PC-3 (cell line): ENCODE results near the gene HSPA12B. TPM values are rescaled to one million over a fixed set of nuclear protein-coding genes. Genes with fewer than 3 reads are reported as not detected.
A peak's percentile ranks its signal among the peaks of the same experiment; 100 is the strongest.

Experiments
- ATAC-seq: fragments of 200-7000 bp; cut with Tn5 transposase; 2 replicates; pipeline ENCODE4 v1.9.1; 2020; ENCODE audit warnings: mild to moderate bottlenecking, moderate library complexity
- BruUV-seq: library from RNA; stranded (reverse); fragments of 400-500 nt; replicated peaks from 2 replicates; lab custom pipeline; 2021; lab: Mats Ljungman, UMichigan
- CTCF ChIA-PET: fragments of 300-600 bp; sonication (Branson Sonifier 250); formaldehyde crosslinking; loops from one replicate; lab custom pipeline; 2022; ENCODE audit warnings: antibody characterized with exemption; lab: Charles Lee
- POLR2A ChIA-PET: fragments of 300-600 bp; sonication (Branson Sonifier 250); formaldehyde crosslinking; loops from one replicate; lab custom pipeline; 2022; ENCODE audit warnings: antibody characterized with exemption; ENCODE audit not compliant: unreplicated experiment; lab: Charles Lee
- DNase-seq: peaks from one replicate; pipeline ENCODE4 v3.0.0-alpha.2; 2015
- H2AFZ ChIP-seq: fragments of 300-600 bp; sonication (generic); 2 replicates; pipeline ENCODE4 v1.6.0; 2016; ENCODE audit warnings: antibody characterized with exemption, low read length
- H3F3A ChIP-seq: fragments of 300-600 bp; sonication (generic); one replicate; pipeline ENCODE4 v1.6.0; 2017; ENCODE audit warnings: antibody characterized with exemption, low read length, control low read depth, mild to moderate bottlenecking; ENCODE audit not compliant: unreplicated experiment
- H3K27ac ChIP-seq: fragments of 300-600 bp; sonication (generic); 2 replicates; pipeline ENCODE4 v1.5.1; 2016; ENCODE audit warnings: mild to moderate bottlenecking, low read length
- H3K27me3 ChIP-seq: fragments of 300-600 bp; sonication (generic); 2 replicates; pipeline ENCODE4 v1.6.1; 2016; ENCODE audit warnings: low read length, mixed read lengths
- H3K36me3 ChIP-seq: fragments of 300-600 bp; sonication (generic); 2 replicates; pipeline ENCODE4 v1.6.1; 2016; ENCODE audit warnings: low read depth, mixed run types, low read length, mixed read lengths
- H3K4me1 ChIP-seq: fragments of 300-600 bp; sonication (generic); 2 replicates; pipeline ENCODE4 v1.5.1; 2016; ENCODE audit warnings: low read length; ENCODE audit not compliant: insufficient read depth
- H3K4me2 ChIP-seq: fragments of 300-600 bp; sonication (generic); 2 replicates; pipeline ENCODE4 v1.6.0; 2016; ENCODE audit warnings: low read length
- H3K4me3 ChIP-seq: fragments of 300-600 bp; sonication (generic); 2 replicates; pipeline ENCODE4 v1.5.1; 2016; ENCODE audit warnings: mild to moderate bottlenecking, low read length, mixed read lengths
- H3K79me2 ChIP-seq: fragments of 300-600 bp; sonication (generic); 2 replicates; pipeline ENCODE4 v1.6.1; 2017; ENCODE audit warnings: low read length, mixed read lengths
- H3K9ac ChIP-seq: fragments of 300-600 bp; sonication (generic); 2 replicates; pipeline ENCODE4 v1.6.0; 2016; ENCODE audit warnings: mild to moderate bottlenecking, low read length
- H3K9me2 ChIP-seq: fragments of 300-600 bp; sonication (generic); replicated peaks from 2 replicates; pipeline ENCODE4 v1.6.1; 2016; ENCODE audit warnings: mixed run types, low read length, mixed read lengths
- H3K9me3 ChIP-seq: fragments of 300-600 bp; sonication (generic); 2 replicates; pipeline ENCODE4 v1.6.1; 2016; ENCODE audit warnings: low read length, mixed read lengths
- H4K20me1 ChIP-seq: fragments of 300-600 bp; sonication (generic); 2 replicates; pipeline ENCODE4 v1.6.1; 2016; ENCODE audit warnings: low read length, mixed read lengths
- EZH2 ChIP-seq: fragments of 300-600 bp; sonication (generic); IDR thresholded peaks from one replicate; pipeline ENCODE4 v1.6.1; 2017; ENCODE audit warnings: antibody characterized with exemption, mild to moderate bottlenecking, low read length; ENCODE audit not compliant: unreplicated experiment
- EZH2phosphoT487 ChIP-seq: fragments of 300-600 bp; sonication (generic); IDR thresholded peaks from 2 replicates; pipeline ENCODE4 v1.6.1; 2018; ENCODE audit warnings: mild to moderate bottlenecking, antibody characterized with exemption, low read length, borderline replicate concordance
- intact Hi-C: fragments of 100-400 bp; cut with micrococcal nuclease; formaldehyde crosslinking; loops from 2 replicates; pipeline ENCODE4 v1.9.0; 2023
- total RNA-seq: library from RNA; depleted of rRNA; stranded (reverse); fragments of >200 nt; gene quantifications from 2 replicates; pipeline ENCODE4 v1.2.3, GENCODE V29; 2014
- TF ChIP-seq, protein P1 (sequence below): fragments of 300-600 bp; sonication (generic); conservative IDR thresholded peaks from 2 replicates; pipeline ENCODE4 v1.5.1; 2017; ENCODE audit warnings: antibody characterized with exemption, low read depth, mild to moderate bottlenecking, low read length

HSPA12B gene
- total RNA-seq, 1 experiment from 2014 or later: not detected

DNA sequence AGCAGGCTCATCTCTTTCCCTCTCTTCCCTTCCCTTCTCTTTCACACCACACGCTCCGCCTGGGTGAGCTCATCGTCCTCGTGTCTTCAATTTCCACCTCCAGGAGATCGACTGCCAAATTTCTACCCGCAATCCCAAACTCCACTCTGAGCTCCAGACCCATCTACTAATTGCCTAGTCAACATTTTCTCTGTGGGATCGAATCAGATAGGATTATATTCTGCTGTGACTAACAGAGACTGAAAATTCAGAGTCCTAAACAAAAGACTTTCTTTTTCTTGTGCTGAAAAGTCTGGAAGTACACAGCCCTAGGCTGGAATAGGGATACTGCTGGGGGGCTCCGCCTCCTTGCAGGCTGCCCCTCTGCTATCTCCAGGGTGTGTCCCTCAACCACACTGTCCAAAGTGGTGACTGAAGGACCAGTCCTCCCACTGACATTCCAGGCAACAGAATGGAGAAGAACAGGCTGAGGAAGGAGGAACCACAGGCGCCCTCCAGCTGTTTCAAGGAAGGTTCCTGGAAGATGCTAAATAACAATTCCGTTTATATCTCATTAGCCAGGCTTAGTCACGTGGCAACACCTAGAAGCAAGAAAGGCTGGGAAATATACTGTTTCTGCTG, 5.0 kb upstream of the HSPA12B start:
- H3F3A ChIP-seq: no peaks in the 10 kb centered on the region
- ATAC-seq (peak; percentile 57), DNase-seq (peak; percentile 42)
- CTCF ChIA-PET: interaction anchor here (0.6 to 1.1 kb wide), 3 partner anchors 11 to 81 kb away, joined by 3 to 4 read pairs (median 3); partner anchors contain the start of gene ADISSP
- H3K27me3 ChIP-seq: no peaks in the 10 kb centered on the region
- peaks cover 20% of the 10 kb centered on the region for H3K4me1 ChIP-seq
- no peaks in the 10 kb centered on the region for H3K9me2 ChIP-seq
- BruUV-seq: no TSS peak
- H3K79me2 ChIP-seq: no peaks in the 10 kb centered on the region
- TF ChIP-seq EZH2phosphoT487: no peak
- TF ChIP-seq, protein P1, sequence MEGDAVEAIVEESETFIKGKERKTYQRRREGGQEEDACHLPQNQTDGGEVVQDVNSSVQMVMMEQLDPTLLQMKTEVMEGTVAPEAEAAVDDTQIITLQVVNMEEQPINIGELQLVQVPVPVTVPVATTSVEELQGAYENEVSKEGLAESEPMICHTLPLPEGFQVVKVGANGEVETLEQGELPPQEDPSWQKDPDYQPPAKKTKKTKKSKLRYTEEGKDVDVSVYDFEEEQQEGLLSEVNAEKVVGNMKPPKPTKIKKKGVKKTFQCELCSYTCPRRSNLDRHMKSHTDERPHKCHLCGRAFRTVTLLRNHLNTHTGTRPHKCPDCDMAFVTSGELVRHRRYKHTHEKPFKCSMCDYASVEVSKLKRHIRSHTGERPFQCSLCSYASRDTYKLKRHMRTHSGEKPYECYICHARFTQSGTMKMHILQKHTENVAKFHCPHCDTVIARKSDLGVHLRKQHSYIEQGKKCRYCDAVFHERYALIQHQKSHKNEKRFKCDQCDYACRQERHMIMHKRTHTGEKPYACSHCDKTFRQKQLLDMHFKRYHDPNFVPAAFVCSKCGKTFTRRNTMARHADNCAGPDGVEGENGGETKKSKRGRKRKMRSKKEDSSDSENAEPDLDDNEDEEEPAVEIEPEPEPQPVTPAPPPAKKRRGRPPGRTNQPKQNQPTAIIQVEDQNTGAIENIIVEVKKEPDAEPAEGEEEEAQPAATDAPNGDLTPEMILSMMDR: no peak
- no peak for TF ChIP-seq EZH2
- peak overlapping the region; percentile 47; the same call in 1 of the 2 replicates for H3K4me3 ChIP-seq
- no peaks in the 10 kb centered on the region for H3K9me3 ChIP-seq
- no peak overlapping the region for H3K9ac ChIP-seq
- POLR2A ChIA-PET: interaction anchor here (0.7 kb wide), 1 partner anchor 850 kb away, joined by 3 read pairs; no protein-coding TSS in a partner anchor
- H3K36me3 ChIP-seq: no peaks in the 10 kb centered on the region
- peak overlapping the region; percentile 65 for H3K4me2 ChIP-seq
- no peak overlapping the region for H3K27ac ChIP-seq
- intact Hi-C loops: no loop called here
- no peaks in the 10 kb centered on the region for H4K20me1 ChIP-seq
- peak overlapping the region; percentile 62 for H2AFZ ChIP-seq

DNA sequence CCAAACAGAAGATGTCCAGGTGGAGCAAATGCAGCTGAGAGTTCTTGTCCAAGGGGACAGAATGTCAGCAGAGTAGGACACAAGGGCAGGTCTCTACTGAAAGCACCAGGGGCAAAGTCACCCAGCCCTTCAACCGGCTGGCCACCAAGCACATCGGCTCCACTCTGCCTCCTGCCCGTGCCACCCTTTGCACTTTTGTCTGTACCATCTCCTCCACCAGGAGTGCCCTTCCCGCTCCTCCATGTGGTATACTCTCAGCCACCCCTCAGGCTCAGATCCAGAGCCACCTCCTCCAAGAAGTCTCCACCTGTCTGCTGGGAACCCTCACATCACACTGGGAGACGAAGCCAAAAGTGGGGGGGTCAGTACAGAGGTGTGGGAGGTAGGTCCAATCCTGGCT, 4.1 kb upstream of the HSPA12B start:
- H3K4me2 ChIP-seq: peak overlapping the region; percentile 8; the same call in 1 of the 2 replicates
- DNase-seq: no peak
- H3K9ac ChIP-seq: no peak overlapping the region
- H2AFZ ChIP-seq: no peak overlapping the region
- BruUV-seq: no TSS peak
- no peak overlapping the region for H3K4me3 ChIP-seq
- TF ChIP-seq EZH2phosphoT487 (no peak), EZH2 (no peak)
- TF ChIP-seq, protein P1: no peak
- ChIA-PET POLR2A (no interaction called here), CTCF (no interaction called here)
- H3K9me3 ChIP-seq: no peaks in the 10 kb centered on the region
- no peaks in the 10 kb centered on the region for H3F3A ChIP-seq
- no peaks in the 10 kb centered on the region for H3K27me3 ChIP-seq
- H3K79me2 ChIP-seq: no peaks in the 10 kb centered on the region
- H3K36me3 ChIP-seq: no peaks in the 10 kb centered on the region
- peaks cover 20% of the 10 kb centered on the region for H3K4me1 ChIP-seq
- H3K27ac ChIP-seq: no peak overlapping the region
- no peaks in the 10 kb centered on the region for H3K9me2 ChIP-seq
- intact Hi-C loops: no loop called here
- no peak for ATAC-seq
- H4K20me1 ChIP-seq: no peaks in the 10 kb centered on the region

DNA sequence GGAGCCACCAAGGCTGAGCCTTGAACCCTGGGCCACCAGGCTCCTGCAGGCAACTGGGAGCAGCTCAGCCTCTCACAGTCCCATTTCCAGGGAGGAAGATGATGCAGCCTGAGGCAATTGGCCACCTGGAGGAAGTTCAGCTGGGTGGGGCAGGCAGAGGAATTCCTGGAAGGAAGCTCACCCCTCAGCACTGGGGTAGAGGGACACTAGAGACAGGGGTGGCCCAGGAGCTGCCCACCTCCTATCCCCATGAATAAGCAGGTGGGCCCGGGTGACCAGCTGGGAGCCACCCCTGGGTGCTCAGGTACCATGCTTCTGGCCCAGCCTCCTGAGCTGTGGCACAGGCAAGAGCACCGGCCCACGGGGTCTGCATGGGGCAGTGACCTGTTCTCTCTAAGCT, 3.6 kb upstream of the HSPA12B start:
- no peaks in the 10 kb centered on the region for H3K27me3 ChIP-seq
- no peaks in the 10 kb centered on the region for H3K9me2 ChIP-seq
- no peaks in the 10 kb centered on the region for H3K36me3 ChIP-seq
- peak overlapping the region; percentile 8; the same call in 1 of the 2 replicates for H3K4me2 ChIP-seq
- intact Hi-C loops: no loop called here
- ChIA-PET POLR2A (interaction anchor here (0.6 kb wide), 1 partner anchor 85 kb away, joined by 3 read pairs; no protein-coding TSS in a partner anchor), CTCF (no interaction called here)
- BruUV-seq: no TSS peak
- H3K9me3 ChIP-seq: no peaks in the 10 kb centered on the region
- H3K79me2 ChIP-seq: no peaks in the 10 kb centered on the region
- peak; percentile 31; the same call in 1 of the 2 replicates for ATAC-seq
- H2AFZ ChIP-seq: no peak overlapping the region
- H3K4me3 ChIP-seq: no peak overlapping the region
- TF ChIP-seq, protein P1: no peak
- TF ChIP-seq EZH2: no peak
- TF ChIP-seq EZH2phosphoT487: no peak
- DNase-seq: peak; percentile 57
- peaks cover 20% of the 10 kb centered on the region for H3K4me1 ChIP-seq
- H3F3A ChIP-seq: no peaks in the 10 kb centered on the region
- H4K20me1 ChIP-seq: no peaks in the 10 kb centered on the region
- H3K27ac ChIP-seq: no peak overlapping the region
- no peak overlapping the region for H3K9ac ChIP-seq
